Stimulated activated CD4-positive, alpha-beta T cell treated with anti-CD3 and anti-CD28 coated beads, TNF-alpha, amount 100 ng/mL, for 1 hour (primary cell): ENCODE measurements around the gene EML6.

ENCODE experiments used
- DNase-seq, 3 donors: peaks; one replicate each; pipeline ENCODE4 v3.0.0-alpha.2; 2020; ENCODE audit warnings: low read depth in 3 of 3, low spot score in 1 of 3

The EML6 gene

DNA sequence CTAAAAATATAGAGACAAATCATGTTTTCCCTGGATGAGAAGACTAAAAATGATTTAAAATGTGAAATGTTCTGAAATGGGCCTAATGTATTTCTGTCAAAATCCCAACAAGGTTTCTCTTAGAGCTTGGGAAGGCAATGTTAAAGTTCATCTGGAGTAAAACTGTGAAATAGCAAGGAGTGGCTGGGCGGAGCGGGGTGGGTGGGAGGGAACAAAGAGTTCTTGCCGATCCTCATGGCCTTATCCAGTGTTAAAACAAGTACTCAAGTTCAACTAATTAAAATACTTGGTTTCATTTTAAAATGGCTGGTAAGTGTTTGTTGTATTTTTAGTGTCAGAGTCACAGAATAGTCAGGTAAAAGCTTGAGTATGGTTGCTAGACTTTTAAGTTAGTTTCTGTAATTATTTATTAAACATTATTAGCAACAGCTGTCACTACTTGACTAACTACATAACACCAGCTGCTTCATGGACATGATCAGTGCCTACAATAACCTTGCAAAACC, 239.5 kb downstream of the EML6 start:
- DNase-seq = no peak

DNA sequence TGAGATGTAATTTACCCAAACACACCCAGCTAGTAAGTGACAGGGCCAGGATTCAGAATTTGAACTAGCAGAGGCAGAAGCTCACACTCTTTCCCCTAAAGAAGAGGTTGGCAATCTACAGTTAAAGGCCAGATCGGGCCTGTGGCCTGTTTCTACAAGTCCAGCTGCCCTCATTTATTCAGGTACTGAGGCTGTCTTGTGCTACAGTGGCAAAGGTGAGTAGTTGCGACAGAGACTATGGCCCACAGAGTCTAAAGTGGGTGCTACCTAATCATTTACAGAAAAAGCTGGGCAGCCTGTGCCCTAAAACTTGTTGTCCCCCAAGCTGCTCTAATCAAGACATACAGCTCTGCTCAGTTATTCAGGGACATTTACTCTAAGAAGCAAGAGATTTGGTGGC, 240.0 kb downstream of the EML6 start:
- no peak for DNase-seq

DNA sequence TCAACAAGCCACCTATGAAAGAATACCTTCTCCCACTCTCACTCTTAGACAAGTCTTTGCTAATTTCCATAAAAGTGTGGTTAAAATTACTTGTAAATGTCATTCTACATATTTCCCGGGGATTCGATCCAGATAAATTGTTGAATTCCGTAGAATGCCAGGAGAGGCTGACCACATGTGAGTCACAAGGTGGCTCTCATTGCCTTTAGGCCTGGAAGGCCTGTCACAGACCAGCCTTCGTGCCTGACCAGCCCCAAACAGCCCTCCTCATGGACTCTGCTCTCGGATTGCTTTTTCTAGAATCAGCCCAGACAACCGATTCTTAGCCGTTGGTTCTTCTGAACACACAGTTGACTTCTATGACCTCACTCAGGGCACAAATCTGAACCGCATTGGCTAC, 240.8 kb downstream of the EML6 start:
- DNase-seq = no peak

DNA sequence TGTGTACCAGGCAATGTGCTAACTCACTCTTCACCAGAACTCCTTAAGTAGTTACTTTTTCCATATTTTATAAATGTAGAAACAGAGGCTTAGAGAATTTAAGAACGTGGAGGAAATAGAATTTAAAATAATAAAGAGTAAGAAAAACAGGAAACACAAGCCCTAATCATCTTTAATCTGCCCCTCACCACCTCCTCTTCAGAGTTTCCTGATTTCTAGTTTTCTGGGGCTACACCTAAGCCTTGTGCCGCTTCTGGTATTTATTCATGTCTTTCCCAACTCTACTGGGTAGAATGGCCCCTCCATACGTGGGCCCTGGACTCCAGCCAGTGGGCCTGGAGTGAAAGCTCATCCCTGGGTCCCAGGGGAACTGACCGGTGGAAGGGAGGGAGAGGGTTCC, 241.4 kb downstream of the EML6 start:
- no peak for DNase-seq

DNA sequence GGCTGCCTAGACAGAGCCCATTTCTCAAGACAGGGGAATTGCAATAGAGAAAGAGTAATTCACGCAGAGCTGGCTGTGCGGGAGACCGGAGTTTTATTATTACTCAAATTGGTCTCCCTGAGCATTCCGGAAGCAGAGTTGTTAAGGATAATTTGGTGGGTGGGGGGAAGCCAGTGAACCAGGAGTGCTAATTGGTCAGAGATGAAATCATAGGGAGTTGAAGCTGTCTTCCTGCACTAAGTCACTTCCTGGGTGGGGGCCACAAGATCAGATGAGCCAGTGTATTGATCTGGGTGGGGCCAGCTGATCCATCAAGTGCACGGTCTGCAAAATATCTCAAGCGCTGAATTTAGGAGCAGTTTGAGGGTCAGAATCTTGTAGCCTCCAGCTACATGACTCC, 242.0 kb downstream of the EML6 start:
- DNase-seq = no peak

DNA sequence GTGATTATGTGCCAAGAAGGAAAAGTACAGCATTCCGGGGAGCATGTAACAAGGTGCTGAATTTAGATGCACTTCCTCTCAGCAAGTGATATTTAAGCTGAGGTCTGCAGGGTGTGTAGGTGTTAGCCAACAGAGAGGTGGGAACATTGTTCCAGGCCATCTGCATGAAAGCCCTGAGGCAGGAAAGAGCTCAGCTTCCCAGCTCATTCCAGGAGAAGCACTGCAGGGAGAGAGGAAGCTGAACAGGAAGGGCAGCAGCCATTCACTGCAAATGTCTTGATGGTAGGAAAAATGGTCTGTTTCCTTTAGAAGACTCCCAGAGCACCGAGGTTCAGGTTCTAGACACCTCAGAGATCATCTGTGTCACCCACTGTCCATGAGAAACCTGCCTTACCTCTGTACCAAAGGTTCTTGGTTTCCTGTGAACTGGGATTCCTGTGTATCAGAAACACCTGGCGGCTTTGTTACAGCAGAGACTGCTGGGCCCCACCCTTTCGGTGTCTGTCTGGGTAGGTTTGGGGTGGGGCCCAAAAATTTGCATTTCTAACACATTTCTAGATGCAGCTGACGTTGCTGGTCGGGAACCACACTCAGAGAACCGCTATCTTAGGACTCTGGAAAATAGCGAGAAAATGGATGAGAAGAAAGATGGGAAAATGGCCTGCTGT, 242.8 kb downstream of the EML6 start:
- DNase-seq = no peak

DNA sequence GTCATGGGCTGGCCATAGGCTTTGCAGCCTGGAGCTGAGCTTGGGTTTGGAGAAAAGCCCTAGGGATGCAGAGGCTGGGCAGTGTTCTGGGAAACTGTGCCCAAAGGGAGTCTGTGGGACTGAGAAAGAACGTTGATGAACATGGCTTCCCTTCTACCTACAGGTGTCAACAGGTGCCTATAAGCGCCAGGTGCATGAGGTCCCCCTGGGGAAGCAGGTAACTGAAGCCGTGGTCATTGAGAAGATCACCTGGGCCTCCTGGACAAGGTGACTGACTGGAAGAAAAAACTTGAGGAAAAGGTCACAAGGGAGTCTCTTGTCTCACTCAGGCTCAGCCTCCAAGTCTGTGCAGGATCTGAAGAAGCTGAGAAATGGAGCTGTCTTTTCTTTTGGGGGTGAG, 243.4 kb downstream of the EML6 start:
- no peak for DNase-seq

DNA sequence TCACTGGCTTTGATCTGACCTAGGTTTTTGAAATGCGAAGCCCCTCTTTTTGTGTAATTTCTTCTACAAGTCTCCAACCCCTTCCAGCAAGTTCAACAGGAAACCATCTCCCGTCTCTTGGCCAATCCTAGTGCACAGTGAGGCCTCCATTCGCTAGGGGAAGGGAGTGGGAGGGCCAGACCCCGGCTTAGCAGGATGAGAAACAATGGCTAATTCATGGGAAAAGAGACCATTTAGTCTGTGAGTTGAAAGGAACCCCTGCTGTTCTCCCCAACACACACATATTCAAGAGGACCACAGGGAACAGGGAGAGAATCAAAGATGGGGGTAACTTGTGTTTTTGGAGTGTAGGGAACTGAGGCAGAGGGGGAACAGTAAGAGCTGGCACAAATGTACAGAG, 243.8 kb downstream of the EML6 start:
- DNase-seq = no peak

DNA sequence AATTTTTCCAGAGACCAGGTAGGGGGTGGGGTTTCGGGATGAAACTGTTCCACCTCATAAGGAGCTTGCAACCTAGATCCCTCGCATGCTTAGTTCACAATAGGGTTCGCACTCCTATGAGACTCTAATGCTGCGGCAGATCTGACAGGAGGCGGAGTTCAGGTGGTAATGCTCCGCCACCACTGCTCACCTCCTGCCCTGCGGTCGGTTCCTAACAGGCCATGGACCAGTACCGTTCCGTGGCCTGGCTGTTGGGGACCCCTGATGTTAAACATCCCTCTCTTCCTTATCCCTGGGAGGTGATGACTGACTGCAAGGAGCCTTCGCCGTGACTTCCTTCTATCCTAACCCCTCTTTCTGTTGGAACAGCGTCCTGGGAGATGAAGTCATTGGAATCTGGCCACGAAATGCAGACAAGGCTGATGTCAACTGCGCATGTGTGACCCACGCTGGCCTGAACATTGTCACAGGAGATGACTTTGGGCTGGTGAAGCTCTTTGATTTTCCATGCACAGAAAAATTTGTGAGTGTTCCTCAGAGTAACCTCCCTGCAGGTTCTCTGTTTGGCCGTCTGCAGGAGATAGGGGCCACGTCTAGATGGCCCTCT, 244.4 kb downstream of the EML6 start:
- no peak for DNase-seq

DNA sequence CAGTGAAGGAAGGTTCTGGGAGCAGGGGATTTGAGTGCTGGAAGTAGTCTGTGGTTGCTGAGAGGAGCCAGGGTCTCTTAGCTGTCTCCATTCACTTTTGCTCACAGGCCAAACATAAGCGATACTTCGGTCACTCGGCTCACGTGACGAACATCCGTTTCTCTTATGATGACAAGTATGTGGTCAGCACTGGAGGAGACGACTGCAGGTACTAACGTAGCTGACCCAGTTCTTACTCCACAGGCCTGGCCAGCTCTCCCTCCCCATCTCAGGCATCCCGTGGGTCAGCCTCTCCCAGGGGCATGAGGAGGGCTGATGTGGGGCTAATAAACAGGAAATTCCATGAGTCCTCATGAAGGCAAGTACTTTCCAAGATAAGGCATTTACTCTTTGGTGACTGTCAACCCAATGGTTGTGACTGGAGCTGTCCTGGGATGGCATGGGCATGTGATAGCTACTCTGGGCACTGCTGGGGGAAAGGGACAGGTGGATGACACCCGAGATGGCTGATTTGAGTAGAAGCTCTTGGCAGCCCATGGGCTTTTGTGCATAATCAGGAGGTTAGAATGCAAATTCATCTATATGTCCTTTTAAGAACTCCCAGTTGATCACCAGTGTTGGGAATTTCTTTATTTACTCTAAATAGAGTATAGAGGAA, 245.2 kb downstream of the EML6 start:
- DNase-seq = no peak

DNA sequence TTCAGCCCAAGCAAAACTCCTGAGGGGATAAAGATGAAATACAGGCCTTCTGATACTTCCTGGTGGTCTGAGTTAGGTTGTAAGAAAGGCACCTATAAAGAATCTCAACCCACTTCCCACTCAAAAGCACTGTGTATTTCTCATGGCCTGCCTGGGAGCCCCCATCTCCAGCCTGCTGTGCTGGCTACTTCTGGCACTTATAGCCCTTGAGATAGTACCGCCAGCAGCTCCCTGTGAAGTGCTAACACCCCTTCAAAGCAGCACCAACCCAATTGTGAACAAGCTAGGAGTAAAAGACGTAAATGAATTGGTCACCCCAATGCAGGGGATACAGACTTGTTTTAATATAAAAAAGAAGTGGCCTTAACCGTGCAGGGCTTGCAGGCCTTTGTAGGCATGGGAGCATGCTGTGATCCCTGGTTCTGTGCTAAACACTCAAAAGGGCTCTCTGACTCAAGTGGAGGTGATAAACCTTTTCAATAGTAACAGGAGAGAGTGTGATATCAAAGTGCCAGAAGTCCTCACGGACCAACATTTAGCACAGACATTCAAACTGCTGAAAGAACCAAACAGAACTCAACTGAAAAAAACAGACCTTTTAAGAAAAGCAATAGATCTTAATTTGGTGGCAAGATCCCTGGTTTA, 246.0 kb downstream of the EML6 start:
- no peak for DNase-seq

DNA sequence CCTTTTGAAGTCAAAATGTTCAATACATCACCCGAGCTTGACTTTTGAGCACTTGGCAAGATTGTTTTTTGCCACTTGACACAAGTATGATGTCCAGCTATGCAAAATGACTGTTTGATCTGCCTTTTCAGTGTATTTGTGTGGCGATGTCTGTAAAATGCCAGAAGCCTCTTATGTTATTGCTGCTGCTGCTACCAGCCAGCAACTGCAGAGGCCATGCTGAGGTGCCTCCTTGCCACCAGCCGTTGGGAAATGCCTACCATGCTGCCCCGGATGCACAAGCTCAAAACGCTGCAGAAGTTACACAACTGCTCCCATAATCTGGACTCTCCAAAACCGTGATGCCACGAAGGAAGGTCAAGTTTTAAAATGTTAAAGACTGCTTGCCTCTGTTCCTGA, 246.5 kb downstream of the EML6 start:
- DNase-seq = no peak

DNA sequence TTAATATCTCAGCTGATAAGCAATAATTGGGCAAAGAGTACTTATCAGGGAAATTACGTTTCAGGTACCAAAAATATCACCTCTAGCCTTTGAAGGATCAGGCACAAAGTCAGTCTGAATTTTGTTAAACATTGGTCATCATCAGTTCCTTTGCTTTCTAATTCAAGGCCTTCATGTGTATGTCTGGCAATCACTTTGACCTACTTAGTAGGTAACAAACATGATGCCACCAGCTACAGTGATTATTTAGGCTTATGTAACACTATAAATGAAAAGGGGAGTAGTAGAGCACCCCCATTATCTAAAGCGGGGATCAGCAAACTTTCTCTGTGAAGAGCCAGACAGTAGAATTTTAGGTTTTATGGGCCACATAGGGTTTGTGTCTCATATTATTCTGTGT, 251.7 kb downstream of the EML6 start:
- DNase-seq = no peak

DNA sequence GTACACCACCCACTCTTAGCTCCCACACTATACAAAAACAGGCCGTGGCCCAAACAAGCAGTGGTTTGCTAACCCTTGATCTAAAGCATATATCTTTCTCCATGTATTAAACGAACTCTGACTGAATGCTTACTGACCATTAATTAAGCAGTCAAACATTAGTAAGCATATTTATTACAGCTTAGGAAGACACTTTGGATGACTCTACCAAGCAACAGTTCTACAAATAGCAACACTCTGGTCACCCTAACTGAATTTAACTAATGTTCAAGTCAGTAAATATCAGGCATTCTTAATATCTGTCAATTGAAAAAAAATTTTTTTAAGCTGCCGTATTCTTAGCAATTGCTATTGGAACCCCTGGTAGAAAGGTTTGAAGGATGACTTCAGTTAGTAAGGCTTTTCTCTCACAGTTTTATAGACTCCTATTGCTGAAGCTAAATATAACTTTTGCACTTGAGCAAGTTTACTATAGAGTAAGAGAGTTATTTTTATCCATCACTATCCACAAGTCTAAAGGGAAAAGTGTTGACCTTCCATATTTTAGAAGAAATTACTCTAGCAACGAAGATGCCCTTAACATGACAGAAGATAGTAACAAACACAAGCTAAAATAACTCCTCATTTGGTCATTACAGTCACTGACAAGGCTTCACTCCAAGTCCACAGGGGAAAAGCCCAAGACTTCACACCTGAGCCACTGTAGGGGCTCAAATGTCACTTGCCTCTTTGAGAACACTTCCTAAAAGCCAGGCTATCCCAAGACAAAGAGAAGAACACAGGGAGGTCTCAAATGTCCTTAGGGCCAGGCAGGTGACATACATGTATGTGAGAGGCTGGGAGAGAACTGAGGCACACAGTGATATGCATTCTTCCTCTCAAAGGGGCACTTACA, 252.4 kb downstream of the EML6 start:
- no peak for DNase-seq

DNA sequence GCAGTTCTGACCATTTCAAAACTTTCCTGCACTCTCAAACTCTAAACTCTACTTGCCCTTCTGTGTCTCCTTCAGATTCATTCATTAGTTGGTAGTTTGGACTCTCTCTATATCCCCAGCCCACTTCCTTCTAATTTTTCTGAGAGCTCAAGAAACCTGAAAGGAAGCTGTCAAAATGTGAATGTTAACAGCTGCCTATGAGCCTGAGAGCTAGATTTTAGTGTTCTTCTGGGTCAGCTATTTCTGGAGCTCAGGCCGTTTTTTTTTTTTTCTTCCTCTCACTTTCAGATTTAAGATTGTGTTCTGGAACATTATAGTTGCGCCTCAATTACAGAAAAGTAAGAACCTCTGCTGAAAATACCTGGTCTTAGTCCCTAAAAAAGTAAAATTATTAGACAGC, 253.7 kb downstream of the EML6 start:
- DNase-seq = no peak

DNA sequence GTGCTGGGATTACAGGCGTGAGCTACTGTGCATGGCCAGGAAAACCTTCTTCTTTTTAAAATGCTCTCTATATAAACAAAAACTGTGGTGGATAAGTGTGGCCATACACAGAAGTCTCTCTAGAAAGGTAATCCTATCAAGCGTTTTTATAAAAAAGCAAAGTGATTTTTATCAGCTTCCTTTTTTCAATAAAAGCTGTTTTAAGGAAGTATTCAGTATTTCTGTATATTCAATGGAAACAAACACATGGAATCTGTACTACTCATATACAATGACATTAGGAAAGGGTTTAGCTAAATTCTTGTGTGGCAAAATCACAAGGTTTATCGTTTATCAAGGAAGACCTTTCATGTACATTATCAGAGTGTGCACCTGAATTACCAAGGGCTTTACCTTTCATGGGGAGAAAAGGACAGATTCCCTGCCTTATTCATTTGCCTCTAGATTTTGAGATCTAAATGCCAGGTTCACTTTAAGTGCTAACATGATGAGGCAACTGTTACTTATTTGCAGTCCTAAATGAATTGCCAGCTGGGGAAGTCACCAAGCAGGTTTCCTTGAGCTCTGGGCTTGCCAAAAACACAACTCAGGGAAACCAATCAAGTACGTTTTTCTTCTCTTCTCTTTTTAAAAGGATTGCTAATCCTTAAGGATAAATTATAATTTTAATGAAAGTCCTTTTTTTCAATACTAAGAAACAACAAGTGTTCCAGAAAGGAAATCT, 256.0 kb downstream of the EML6 start:
- DNase-seq = no peak

DNA sequence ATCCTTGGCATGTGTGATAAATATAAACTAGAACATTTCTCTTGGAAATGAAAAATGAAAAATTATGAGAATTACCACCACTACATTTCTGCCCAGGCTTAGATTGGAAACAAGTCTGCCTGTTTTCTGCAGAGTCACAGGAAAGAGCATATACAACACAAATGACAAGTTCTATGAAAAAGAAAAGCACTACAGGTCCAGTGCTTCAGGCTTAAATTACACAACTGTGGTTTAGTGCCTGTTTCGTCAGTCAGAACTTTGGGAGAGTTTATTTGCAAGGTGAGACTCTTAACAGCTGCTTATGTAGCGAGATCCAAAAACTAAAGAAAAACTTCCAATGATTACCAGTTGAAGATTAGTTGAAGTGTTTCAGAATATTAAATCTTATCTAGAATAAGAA, 257.9 kb downstream of the EML6 start:
- DNase-seq = no peak

DNA sequence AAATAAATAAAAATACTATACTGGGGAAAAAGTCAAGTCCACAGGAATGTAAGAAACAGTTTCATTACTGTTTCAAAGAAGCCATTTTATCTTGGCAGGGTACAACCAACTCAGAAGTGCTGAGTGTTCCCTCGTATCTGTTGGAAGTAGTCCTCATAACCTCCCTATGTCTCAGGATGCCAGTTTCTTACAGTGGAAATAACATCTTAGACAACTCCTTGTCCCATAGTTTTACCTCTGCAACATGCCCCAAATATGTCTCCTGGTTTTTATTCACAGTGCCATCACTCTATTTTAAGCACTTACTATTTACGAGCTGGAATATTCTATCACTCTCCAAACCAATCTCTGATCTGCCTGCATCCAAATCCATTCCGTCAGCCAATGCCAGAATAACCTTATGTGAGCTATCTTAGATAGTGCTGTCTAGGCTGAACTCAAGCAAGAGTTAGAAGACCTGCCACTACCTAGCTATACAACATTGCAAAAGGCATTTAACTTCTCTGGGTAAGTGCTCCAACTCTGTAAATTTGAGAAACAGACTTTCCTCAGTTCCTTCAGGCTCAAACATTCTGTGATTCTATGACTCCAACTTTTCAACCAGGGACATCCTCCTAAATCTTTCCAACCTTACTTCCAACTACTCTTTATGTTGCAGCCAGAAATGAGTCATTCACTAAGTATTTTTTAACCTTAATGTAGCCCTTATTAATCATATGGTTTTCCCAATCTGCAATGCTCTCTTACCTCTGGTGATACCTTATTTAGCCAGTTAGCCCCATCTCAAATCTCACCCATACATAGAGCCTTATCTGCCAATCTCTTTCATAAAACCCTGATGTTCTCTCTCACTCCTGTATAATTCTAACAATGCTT, 260.1 kb downstream of the EML6 start:
- no peak for DNase-seq

DNA sequence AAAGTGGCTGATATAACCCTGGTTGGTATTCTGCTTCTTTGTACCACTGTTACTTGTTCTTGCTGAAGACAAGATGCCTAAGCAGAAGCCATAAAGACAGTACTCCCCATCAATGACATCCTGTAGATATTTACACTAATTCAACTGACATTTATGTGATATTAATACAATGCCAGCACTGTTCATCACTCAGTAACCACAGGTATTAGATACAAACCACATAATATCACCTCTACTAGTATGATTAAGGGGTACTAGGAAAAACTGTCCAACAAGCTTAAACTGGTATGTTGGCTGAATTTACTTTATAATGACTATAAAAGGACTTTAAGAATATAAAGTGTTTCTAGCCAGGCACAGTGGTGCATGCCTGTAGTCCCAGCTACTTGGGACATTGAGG, 261.0 kb downstream of the EML6 start:
- no peak for DNase-seq

DNA sequence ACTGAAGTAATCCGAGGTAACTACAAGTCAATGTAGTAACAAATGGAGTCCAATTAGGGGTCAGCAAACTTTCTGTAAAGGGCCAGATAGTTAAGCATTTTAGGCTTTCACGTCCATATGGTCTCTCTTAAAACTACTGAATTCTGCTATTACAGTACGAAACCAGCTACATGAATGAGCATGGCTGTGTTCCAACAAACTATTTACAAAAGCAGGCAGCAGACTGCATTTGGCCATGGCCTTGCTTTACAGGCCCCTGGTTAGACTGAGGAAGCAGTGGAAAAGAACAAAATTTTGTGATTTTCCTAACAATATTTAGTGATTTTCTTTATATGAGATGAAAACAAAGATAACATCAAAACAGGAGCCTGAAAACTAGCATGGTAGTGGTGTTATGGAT, 262.8 kb downstream of the EML6 start:
- DNase-seq = no peak
